MM.1S (cell line): ENCODE data around the gene LRRK1.

Experiments used
- CTCF ChIP-seq: fragments of 300-600 bp; sonication (generic); IDR thresholded peaks from 2 replicates; pipeline ENCODE4 v1.5.1; 2016; ENCODE audit warnings: antibody characterized with exemption, low read length, mixed read lengths
- EZH2 ChIP-seq: fragments of 300-600 bp; sonication (generic); optimal IDR thresholded peaks from 2 replicates; pipeline ENCODE3; 2017; ENCODE audit warnings: low read depth, mild to moderate bottlenecking, antibody characterized with exemption, low read length, mixed read lengths
- EZH2phosphoT487 ChIP-seq: fragments of 300-600 bp; sonication (generic); IDR thresholded peaks from 2 replicates; pipeline ENCODE4 v1.6.1; 2018; ENCODE audit warnings: antibody characterized with exemption, low read length

GRCh38 chr15:101048176-101048575, 129.0 kb downstream of the LRRK1 start:
- no peak for TF ChIP-seq CTCF
- no peak for TF ChIP-seq EZH2
- TF ChIP-seq EZH2phosphoT487 = no peak
